ENCODE results near the gene CLMN. TPM values are rescaled to one million over a fixed set of nuclear protein-coding genes. Genes with fewer than 3 reads are reported as not detected.

The CLMN gene
- total and polyA plus RNA-seq, 2 experiments from 2014 or later = 3.2 to 5.7 TPM

DNA sequence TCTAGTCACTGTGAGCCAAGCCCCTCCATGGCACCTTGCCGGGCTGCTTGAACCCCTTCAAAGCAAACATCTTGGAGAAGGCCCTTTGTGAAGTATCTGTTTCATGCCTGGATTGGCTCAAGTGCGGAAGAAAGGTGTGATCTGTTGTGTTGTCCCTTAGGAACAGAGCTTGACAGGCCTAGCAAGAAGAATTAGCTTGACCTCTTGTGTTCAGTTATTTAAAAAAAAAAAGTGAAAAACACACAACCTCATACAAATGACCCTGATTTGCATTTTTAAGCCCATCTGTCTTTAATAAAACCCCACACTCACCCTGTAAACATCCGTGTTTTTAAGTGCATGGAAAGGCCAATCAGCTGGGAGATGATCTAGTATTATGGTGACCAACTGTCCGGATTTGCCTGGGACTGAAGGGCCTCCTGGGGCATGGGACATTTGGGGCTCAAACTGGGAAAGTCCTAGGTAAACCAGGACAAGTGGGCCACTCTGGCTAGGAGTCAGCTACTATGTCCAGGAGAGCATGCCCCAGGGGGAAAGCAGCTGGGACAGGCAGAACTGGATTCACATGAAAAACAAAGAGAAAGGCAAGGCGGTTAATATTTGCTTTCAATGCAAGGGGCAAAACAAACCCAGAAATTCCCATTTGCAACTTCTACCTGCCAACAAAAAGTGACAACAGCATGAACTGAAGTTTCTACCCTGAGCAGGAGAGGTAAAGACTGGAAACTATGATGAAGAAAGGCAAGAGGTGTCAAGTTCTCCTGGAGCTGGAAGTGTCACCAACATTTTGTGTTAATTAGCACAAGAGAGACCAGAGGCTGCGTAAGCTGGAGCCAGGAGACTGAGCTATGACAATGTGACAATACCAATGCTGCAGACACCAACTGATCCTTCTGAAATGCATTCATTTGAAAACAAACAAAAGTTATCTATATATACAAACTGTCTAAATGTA, 78.6 kb downstream of the CLMN start:
- H3K4me2 ChIP-seq = no peak overlapping the region
- TF ChIP-seq JUNB (IDR thresholded peaks at IDR 0.05; ENCODE audit: unreplicated experiment) = no peak
- no peak for TF ChIP-seq ZNF114 (CRISPR knock-in tag; IDR thresholded peaks at IDR 0.05)
- TF ChIP-seq ZNF462 (CRISPR knock-in tag; IDR thresholded peaks at IDR 0.05) = no peak
- no peak for TF ChIP-seq NANOG (IDR thresholded peaks at IDR 0.05; ENCODE audit: borderline replicate concordance)
- no peak for TF ChIP-seq EZH2phosphoT487 (IDR thresholded peaks at IDR 0.05; ENCODE audit: unreplicated experiment)
- no peak for TF ChIP-seq REST (IDR thresholded peaks at IDR 0.05; ENCODE audit: unreplicated experiment)
- no peak for TF ChIP-seq CTCF (conservative IDR thresholded peaks at IDR 0.05; ENCODE audit: low read depth in 2 of 2)
- TF ChIP-seq CREB1 (CRISPR knock-in tag; IDR thresholded peaks at IDR 0.05; ENCODE audit: low read depth) = no peak
- no peak for TF ChIP-seq EZH2 (IDR thresholded peaks at IDR 0.05; ENCODE audit: low read depth, unreplicated experiment)
- TF ChIP-seq STAT1 (IDR thresholded peaks at IDR 0.05; ENCODE audit: unreplicated experiment) = no peak
- TF ChIP-seq ETS1 (IDR thresholded peaks at IDR 0.05) = no peak
- no peak for TF ChIP-seq POLR2AphosphoS5 (IDR thresholded peaks at IDR 0.05; ENCODE audit: low read depth)
- no peak for TF ChIP-seq ZNF331 (CRISPR knock-in tag; IDR thresholded peaks at IDR 0.05; ENCODE audit: low read depth)
- no peaks in the 10 kb centered on the region for H3K27me3 ChIP-seq (ENCODE audit: insufficient read depth)
- H3K79me2 ChIP-seq (replicated peaks; ENCODE audit: insufficient read depth) = no peaks in the 10 kb centered on the region
- Mint-ChIP-seq H3K4me1 (peaks cover 12% of the 10 kb centered on the region), H3K36me3 (ENCODE audit: low read depth) (no peaks in the 10 kb centered on the region), H3K27ac (no peak overlapping the region), H3K9me3 (0 out of 3 replicates have a peak, but pooled peaks cover 1% of the 10 kb centered on the region), H3K4me3 (no peak overlapping the region), H3K27me3 (ENCODE audit: insufficient read depth, low read depth, poor library complexity) (peaks cover 2% of the 10 kb centered on the region)
- H3K9me2 ChIP-seq (ENCODE audit: insufficient read depth) = peaks cover 4% of the 10 kb centered on the region; the same call in 1 of the 2 replicates
- H3F3A ChIP-seq (replicated peaks; ENCODE audit: low read depth) = no peaks in the 10 kb centered on the region
- H4K20me1 ChIP-seq (replicated peaks; ENCODE audit: insufficient read depth) = no peaks in the 10 kb centered on the region
- no peak overlapping the region for H3K4me3 ChIP-seq
- no peak overlapping the region for H3K27ac ChIP-seq (ENCODE audit: low read depth)
- no peaks in the 10 kb centered on the region for H3K4me1 ChIP-seq (ENCODE audit: insufficient read depth)
- H2AFZ ChIP-seq = no peak overlapping the region
- ATAC-seq (no peak), DNase-seq (ENCODE audit: low spot score) (no peak)
- no peaks in the 10 kb centered on the region for H3K36me3 ChIP-seq (ENCODE audit: insufficient read depth)
